ACHN (cell line): ENCODE data around the gene TBC1D22A.

Source experiments
- DNase-seq: peaks from one replicate; pipeline ENCODE4 v3.0.0-alpha.2; 2015
- in situ Hi-C: cut with HindIII; loops from 2 replicates; pipeline ENCODE4 v1.10.0; 2017; ENCODE audit warnings: low sequenced_read_pairs, low pct_ligation_motif_present, low pct_unique_long_range_greater_than_20kb

The TBC1D22A gene

DNA sequence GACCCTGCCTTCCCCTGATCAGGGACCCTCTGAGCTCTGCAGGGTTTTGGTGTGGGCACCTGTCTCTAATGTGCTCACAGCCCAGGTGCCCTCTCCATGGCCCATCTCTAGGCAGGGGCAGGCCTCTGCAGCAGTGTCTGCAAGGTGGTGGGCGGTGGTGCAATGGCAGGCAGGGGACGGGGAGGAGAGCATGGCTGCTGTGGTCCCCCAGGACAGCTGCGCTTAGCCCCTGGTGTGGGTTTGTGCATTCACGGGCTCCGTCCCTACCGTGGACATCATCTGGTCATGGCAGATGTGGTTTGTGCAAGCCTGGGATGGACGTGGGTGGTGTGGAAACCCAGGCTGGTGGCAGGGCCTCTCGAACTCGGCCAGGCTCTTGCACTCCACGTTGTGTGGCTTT lies 443.1 kb downstream of the TBC1D22A start:
- in situ Hi-C loops = no loop called here
- DNase-seq = no peak

DNA sequence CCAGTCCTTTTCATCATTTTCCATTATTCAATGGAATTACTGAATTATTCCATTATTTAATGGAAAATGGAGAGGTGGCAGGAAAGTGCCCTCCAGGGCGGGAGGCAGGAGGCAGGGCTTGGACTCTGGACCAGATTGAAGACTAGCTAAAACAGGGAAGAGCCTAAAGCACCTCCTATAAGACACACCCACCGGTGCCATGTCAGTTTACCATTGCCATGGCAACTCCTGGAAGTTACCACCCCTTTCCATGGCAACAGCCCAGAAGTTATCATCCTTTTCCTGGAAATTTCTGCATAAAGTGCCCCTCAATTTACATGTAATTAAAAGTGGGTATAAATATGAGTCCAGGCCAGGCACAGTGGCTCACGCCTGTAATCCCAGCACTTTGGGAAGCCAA lies 443.7 kb downstream of the TBC1D22A start:
- in situ Hi-C loops = no loop called here
- DNase-seq = no peak

DNA sequence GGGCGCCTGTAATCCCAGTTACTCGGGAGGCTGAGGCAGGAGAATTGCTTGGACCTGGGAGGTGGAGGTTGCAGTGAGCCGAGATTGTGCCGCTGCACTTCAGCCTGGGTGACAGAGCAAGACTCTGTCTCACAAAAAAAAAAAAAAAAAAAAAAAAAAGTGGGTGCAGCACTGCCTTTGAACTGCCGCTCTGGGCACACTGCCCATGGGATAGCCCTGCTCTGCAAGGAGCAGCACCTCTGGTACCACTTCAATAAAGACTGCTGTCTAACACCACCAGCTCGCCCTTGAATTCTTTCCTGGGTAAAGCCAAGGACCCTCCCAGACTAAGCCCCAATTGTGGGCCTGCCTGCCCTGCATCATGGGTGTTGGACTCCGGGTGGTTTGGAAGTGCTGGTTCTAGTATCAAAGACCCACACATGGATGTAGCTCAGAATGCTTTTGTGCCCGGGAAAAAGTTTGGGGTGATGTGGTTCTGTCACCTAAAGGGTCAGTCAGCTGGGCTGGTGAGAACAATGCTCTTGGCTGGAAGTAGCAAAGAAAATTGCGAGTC lies 444.3 kb downstream of the TBC1D22A start:
- no peak for DNase-seq
- in situ Hi-C loops = no loop called here

DNA sequence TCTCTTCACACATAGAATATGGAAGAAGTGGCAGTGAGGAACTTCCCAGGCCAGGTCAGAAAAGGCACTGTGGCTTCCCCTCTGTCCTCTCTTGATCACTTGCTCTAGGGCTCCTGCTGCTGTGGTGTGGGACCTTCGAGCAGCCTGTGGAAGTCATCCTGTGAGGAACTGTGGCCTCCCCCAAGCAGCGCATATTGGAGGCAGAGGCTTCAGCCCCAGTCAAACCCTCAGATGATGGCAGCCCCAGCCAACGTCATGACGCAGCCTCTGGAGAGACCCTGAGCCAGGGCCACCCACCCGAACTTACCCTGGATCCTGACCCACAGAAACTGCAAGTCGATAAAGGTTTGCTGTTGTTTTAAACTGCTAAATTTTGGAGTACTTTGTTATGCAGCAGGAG lies 444.9 kb downstream of the TBC1D22A start:
- no peak for DNase-seq
- in situ Hi-C loops = no loop called here

DNA sequence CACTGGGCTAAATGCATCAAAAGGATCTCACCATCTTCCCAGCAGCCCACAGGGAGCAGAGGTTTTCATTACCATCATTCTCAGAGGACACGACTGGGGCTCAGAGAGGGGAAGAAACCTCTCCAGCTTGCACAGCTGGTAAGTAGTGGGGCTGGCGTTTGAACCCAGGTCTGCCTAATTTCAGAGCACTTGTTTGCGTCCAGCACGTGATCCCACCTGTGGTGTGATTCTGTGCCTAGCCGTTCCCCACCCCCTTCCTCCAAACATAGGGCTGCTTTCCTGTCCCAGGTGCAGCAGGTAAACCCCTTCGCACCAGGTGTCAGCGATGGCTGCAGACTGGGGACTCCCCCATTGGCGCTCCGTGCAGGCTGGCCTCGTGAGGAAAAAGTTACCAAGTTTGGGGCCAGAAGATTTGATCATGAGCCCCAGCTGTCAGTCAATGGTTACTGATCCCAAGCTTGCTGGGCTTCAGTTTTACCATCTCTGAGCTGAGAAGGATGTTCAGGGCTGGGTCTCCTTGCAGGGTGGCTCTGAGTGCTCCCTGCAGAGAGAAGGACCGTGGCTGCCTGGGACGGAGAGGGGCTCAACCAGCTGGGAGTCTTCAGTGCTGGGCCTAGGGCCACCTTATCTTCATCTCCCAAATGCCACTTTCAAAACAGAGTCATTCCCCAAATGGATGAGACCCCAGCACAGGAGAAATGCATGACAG lies 445.6 kb downstream of the TBC1D22A start:
- in situ Hi-C loops = no loop called here
- no peak for DNase-seq

DNA sequence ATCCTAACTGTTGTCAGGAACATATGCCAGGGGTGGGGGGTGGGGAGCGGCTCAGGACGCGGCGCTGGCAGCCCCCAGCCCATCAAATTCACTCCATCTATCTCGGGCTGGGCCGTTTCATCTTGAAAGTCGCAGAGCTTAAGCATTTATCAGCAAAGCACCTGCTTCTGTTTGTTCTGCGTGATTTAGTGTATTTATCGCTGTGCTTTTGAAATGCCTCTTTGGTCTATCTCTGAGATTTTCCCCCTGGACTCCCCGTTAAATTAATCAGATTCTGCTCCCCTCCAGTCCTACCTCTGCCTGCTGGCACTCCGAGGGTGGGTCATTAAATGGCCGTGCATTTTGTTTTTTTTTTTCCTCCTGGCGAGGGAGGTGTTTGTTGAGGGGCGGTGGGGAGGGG lies 446.2 kb downstream of the TBC1D22A start:
- DNase-seq = no peak
- in situ Hi-C loops = no loop called here

DNA sequence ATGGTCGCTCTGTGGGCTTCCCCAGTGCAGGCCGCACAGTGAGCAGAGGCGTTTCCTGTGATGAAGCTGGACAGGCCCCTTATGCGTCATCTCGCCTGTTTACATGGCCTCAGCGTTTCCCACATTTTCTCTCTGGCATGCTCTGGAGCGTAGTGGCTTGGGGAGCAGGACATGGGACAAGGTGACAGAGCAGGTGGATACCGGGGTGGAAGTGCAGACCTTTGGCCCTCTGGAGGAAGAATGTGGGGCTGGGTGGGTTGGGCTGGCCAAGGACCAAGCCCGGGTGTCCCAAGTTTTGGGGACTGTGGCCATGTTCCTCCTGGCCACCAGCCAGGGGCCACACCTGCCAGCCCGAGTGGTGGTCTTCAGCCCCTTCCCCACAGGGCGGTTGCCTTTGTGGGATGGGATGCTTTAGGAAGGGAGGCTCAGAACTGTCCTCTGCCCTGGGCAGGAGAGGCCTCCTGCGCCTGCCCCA lies 446.6 kb downstream of the TBC1D22A start:
- no peak for DNase-seq
- in situ Hi-C loops = no loop called here

DNA sequence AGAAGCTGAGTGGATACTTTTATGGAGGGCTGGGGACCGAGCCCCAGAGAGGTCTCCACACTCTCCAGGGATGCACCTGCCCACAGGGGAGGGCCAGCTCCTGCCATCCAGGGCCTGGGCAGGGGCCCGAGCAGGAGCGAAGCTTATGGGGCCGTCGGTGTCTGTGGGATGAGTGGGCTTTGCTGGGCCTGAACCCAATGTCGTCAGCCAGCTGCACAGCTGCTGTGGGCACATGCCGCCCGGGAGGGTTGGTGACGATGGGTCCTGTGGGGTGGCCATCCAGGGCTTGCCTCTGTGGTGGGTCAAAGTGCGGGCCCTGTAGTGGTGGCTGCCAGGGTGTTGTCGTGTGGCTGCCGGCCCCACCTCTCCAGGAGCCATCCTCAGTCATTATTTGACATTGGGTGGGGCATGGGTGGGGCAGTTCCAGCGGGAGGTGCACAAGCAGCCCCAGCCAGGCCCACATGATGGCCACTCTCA lies 447.1 kb downstream of the TBC1D22A start:
- no peak for DNase-seq
- in situ Hi-C loops = no loop called here

DNA sequence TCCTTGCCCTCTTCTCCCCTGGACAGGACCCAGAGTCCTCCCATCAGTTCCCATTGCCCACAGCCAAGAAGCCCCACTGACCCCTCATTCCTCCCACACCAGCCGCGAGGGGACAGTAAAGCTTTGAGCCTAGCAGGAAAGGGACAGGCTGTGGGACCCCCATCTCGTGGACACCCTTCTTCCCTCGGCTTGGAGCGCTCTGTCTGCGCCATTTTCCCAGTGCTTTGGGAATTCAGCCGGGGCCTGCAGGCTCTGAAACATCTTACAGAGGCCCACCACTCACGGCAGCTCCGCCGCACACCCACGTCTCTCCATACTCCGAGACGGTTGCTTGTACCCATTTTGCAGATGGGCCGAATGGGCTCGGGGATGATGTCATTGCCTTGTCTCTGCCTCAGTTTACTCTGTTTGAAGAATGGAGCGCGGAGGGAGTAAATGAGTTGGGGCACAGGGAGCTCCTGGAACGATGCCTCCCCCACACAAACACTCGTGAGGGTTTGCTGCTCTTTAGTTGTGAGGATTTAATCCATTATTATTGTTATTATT lies 447.7 kb downstream of the TBC1D22A start:
- in situ Hi-C loops = no loop called here
- no peak for DNase-seq

DNA sequence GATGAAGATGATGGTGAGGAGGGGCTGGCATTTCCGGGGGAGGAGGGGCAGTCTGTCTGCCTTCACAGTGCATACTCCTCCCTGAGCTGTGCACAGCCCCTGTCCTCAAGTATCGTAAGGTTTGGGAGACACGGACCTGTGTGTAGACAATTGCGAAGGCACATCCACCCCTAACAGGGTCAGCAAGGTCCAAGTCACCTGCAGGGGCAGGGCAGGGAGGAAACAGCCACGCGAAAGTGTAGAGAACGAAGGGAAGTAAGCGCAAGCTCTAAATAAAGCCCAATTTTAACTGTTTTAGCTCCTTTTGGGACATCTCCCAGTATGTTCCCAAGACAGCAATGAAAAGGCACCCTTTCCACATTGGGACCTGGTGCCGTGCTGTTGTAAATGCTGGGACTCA lies 448.2 kb downstream of the TBC1D22A start:
- no peak for DNase-seq
- in situ Hi-C loops = no loop called here

DNA sequence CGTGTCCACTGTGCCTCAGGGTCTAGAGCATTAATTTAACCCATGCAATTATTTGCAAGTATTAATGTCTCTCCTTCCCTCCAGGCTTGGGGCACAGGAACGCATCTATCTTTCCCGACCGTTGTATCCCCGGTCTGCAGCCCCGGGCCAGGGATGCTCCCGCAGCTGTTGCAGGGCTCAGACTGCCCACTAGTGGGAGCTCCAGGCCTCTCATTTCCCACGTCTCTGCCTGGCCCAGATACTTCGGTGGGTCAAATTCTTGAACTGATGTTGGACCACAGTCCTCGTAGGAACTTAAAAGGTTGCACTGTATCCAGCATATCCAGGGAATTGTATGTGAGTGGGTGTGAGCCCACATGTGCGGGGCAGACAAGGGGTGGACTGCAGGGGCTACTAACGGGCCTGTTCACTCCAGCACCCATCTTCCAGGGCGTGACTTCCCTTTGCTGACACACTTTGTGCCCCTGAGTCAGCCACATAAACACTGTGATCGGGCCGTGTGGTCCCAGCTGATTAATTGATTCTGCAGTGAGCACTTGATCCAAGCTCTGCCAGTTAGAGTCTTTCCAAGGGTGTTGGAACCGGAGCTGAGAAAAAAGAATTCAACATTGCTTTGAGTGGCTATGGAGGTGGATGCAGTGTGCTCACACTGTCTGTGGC lies 451.3 kb downstream of the TBC1D22A start:
- DNase-seq = peak; percentile 9
- in situ Hi-C loops = no loop called here

DNA sequence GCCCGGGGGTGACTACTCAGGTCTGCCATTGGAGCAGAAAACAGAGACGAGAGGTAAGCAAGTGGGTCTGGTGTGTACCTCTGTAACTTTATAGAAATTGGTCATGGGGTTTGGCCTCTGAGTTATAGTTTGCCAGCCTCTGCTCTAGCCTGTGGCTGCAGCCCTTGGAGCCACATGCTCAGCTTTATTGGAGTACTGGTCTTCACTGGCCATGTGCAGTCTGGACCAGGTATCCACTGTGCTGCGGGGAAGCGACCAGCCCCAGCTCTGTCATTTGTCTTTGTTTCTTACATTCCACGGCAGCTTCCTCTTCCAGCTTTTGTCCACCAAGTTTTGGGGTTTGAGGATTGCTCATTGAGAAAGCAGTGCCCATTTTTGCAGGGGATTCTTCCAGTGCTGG lies 453.4 kb downstream of the TBC1D22A start:
- in situ Hi-C loops = no loop called here

DNA sequence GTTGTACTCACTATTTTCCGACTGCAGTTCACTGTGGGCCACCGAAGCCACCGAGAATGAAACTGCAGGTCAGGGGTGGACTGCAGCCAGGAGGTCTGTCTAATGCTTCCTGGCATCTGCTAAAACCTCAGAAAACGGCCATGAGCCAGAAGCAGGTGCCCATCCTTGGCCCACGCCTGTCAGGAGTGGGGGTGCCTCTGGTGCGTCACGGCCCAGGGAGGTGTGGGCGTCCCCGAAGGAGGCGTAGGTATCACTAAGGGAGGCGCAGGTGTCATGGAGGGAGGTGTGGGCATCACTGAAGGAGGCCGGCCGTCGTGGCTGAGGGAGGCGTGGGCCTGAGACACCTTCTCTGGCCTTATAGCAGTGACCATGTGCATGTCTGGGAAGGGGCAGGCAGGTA lies 456.2 kb downstream of the TBC1D22A start:
- no peak for DNase-seq

More for the DNA sequence above, 453.4 kb downstream of the TBC1D22A start:
- DNase-seq = no peak

DNA sequence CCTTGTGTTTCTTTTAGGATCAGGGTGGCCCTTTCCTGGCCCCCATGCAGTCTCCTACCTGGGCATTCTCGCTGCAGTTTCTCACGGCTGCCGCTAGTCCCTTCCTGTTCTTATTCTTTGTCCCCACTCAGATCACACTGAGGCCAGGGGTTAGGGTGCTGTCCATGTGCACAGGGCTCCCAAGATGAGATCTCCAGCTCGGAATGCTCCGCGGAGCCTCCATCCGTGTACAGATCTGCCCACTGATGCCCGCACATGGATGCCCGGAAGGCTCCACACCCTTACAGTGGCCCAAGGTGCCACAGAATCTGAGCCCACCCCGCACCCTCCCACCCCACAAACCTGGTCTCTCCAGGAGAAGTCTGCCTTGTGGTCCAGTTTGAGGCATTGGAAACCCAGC lies 457.3 kb downstream of the TBC1D22A start:
- in situ Hi-C loops = no loop called here
- no peak for DNase-seq

More for the DNA sequence above, 456.2 kb downstream of the TBC1D22A start:
- in situ Hi-C loops = no loop called here

DNA sequence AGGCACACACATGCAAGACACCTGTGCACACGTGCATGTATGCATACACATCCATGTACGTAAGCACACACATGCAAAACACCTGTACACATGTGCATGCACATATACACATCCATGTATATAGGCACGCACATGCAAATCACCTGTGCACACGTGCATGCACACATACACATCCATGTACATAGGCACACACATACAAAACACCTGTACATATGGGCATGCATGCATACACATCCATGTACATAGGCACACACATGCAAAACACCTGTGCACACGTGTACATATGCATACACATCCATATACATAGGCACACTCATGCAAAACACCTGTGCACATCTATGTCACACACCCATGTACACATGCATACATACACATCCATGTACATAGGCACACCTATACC lies 458.3 kb downstream of the TBC1D22A start:
- no peak for DNase-seq
- in situ Hi-C loops = no loop called here

DNA sequence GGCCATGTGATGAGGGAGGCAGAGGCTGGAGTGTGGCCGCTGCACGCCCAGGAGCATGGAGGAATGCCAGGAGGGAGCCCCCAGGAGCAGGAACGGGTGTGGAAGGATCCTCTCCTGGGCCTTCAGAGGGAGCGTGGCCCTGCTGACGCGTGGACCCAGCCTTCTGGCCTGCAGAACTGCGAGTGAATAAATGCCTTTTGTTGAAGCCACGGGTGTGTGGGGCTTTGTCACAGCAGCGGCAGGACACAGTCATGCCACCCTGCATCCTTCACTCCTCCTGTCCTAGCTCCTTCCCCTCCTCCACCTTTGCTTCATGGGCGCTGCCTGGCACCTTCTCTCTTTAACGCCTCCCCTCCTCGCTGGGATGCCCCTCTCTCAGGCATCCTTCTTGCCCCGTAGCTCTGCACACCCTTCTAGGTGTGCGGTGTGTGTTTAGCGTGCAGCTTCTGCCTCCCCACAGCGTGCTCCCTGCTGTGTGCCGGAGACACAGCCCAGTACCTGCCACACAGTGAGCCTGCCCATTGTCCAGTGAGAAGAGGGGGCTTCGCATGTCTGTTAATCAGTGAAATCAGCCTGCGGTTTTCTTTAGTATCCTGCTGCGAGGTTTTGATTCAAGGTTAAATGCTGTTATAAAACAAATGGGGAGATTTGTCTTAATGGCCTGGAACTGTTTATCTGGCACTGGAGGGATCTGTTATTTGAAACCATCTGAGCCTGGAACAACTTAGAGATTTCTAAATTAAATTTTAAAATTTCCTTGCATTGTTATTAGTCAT lies 459.6 kb downstream of the TBC1D22A start:
- DNase-seq = no peak
- in situ Hi-C loops = no loop called here
